Amygdala (tissue), 56 donors: ENCODE measurements around the gene TSPAN8.
"Not testable (repeated sequence)": the region's sequence is repeated elsewhere in the genome, so short reads cannot be mapped to it uniquely, and the experiment has no call there.

Experiments
- DNase-seq, 56 donors: peaks; one replicate each; lab custom pipeline; 2025; lab: John Stamatoyannopoulos, UW

TSPAN8 gene

DNA sequence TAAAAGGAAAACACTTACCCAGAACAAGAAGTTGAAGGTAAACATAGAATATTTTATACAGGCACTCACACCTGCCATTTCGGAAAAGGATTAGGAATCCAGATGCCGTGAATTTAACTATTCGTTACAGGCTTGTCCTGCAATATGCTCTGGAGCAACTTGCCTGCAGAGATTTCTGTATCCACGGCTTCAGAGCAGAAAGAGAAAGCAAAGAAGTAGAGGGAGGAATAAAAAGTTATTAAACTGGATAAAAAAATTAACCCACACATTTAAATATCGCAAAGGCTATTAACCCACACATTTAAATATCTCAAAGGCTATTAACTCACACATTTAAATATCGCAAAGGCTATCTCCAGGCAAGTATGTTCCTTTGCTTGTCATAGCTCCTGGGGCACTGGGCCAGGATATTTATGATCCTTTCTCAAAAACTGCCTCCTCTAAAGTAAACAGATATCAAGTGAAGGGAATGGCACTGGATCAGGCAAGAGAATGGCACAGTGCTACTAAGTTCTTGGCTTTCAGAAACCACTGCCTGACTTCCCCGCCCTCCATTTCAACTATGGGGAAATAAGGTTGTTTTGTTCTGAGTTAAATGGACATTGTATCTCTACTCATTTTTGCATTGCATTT is at the start of gene TSPAN8:
TSS of gene TSPAN8 (minus strand) at position 399 of the 633 bp plus-strand sequence. CDS start at position 78, 321 bp downstream.
- no peak for DNase-seq

GRCh38 chr12:71201136-71201679 is 43.4 kb upstream of the TSPAN8 start:
- no peak for DNase-seq

DNA sequence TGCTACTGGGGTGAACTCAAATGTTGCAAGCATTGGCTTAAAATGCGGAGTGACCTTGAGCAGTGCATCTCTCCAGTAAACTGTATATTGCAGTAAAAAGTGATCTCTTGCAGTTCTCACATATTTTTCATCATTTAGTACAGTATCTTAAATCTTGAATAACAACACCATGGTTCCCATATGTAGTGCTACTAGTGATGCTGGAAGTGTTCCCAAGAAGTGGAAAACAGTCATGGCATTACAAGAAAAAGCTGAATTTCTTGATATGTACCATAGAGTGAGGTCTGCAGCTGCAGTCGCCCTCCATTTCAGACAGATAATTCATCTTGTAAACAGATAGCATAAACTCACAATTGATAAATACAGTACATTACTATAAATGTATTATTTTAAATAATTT is 42.9 kb upstream of the TSPAN8 start:
- DNase-seq: no peak

- DNase-seq: no peak
Observed at GRCh38 chr12:71197460-71197859, 39.7 kb upstream of the TSPAN8 start.

DNA sequence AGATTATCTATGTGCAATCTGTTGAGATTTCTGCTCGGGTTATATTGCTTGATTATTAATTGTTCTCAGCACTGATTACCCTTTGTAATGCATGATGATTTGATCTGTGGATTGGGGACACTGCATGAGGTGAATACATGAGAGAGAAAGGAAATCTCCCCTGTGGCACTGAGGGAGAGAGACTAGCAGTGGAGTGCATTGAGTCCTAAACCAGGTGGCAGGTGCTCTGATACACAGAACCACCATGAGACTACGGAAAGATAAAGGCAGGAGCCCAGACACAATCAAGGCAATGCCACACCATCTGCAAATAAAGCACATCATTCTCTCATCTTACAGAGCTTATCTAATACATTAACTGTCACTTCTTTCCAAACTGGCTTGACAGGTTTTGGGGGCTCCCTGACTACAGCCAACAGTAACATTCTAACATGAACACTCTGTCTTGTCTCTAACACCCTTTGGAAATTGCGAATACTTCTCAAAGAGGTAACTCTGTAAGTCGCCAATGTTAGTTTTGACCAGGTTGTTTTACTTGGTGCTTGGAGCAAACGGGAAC is 37.6 kb upstream of the TSPAN8 start:
- no peak for DNase-seq

GRCh38 chr12:71194657-71195056 is 36.9 kb upstream of the TSPAN8 start:
- DNase-seq: no peak

- no peak for DNase-seq
Observed at GRCh38 chr12:71193041-71193440, 35.2 kb upstream of the TSPAN8 start.

GRCh38 chr12:71191509-71192196 is 33.9 kb upstream of the TSPAN8 start:
- no peak for DNase-seq

DNA sequence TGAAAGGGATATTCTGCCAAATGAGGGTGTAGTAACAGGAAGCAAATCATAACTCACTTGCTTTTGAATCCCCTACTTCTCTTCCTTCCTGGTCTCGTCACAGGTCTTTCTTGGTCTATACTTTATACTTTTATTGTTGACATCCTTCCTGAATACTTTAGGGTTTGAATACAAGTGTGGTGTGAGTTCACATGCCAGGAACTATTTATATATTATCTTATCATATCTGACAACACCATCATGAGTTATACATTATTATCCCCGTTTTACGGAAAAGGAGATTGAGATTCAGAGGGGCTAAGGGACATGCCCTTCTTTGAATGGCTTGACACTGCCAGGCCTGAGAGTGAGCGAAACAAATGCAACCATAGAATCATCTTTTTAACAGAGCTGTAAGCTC is 33.0 kb upstream of the TSPAN8 start:
- no peak for DNase-seq

DNA sequence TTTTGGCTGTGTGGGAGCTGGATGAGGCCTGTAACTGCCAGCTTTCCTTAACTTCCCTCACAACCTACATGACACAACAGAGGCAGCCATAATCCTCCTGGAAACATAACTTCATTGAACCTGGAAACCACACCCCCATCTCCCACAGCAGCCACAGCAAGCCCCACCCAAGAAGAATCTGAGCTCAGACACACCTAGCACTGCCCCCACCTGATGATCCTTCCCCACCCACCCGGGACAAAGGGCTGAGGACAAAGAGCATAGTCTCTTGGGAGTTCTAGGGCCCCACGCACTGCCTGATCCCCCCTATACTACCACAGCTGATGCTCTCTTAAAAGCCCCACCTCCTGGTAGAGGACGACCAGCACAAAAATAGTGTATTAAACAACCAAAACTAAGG is 29.6 kb upstream of the TSPAN8 start:
- no peak for DNase-seq

GRCh38 chr12:71186571-71187288 is 28.9 kb upstream of the TSPAN8 start:
- no peak for DNase-seq

DNA sequence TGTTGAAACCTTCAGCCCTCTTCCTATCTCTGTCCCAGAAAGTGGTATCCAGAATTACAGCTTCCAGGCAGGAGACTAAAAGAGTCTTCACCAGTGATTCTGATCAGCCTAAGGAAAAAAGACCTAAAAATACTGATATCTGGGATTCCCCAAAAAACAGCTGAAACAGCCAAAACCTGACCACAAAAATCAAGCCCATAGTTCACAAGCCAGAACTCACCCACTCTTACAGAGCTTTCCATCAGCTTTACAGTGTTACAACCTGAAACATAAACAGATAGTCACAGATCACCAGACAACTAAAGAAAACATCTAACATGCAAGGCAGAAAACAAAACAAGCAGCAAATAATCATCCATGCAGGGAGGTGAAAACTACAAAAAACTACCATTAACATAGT is 26.0 kb upstream of the TSPAN8 start:
- DNase-seq: no peak

DNA sequence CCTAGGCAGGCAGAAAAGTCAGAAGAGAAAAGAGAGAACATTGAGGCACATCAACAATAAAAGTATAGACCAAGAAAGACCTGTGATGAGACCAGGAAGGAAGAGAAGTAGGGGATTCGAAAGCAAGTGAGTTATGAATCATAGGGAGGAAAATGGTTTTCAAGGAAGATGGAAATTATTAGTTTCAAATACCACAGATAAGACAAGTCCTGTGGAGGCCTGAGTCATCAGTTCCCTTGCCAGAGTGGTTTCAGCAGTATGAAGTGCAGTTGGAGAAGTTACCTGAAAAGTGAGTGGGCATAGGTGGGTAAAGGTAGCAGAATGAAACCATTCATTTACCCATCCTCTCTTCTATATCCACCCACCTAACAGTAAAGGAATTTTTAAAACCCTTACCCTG is 25.2 kb upstream of the TSPAN8 start:
- DNase-seq: no peak

- no peak for DNase-seq
Observed at GRCh38 chr12:71178162-71178561, 20.4 kb upstream of the TSPAN8 start.

- no peak for DNase-seq
Observed at GRCh38 chr12:71174825-71175224, 17.0 kb upstream of the TSPAN8 start.

GRCh38 chr12:71174146-71174545 is 16.3 kb upstream of the TSPAN8 start:
- DNase-seq: no peak

- no peak for DNase-seq
Observed at GRCh38 chr12:71170456-71170855, 12.7 kb upstream of the TSPAN8 start.

DNA sequence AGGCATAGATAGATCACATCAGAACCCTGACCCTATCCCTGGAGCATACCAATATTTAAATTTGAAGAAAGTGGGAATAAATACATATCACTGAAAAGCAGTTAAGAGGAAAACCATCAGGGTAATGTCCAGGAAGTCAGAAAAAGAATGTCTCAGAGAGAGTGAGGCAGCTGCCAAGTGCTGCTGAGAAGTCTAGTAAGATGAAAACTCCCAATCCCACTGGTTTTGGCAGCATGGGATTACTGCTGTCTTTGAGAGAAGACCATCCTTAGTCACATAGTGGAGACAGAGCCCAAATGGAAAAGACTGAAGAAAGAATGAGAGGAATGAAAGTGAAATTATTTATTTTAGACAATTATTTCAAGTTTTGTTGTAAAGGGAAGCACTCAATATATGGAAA is 11.5 kb upstream of the TSPAN8 start:
- DNase-seq: no peak

DNA sequence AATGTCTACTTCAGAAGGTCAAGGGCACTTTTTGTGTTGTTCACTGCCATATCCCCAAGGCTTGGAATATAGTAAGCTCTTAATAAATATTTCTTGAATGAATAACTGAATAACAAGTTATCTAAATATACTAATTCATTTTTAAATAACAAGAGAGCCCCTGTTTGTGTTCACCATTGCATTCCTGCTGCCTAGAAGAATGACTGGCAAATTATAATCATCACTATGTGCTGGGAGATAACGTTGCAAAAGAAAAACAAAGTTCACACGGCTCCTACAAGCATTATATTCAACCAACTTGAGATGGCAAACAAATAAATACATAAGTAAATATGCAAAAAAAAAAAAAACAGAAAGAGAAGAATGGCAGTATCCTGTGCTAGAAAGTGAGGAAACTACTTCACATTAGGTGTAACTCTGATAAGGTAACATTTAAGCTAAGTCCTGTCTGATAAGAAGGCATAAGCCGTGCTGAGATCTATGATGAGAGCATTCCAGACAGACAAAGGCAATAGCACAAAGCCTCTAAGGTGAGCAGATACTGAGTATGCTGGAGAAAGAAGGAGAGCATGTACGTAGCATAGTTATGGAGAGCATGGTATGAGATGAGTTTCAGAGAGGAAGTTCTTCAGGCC is 9.2 kb upstream of the TSPAN8 start:
- DNase-seq: no peak

GRCh38 chr12:71166280-71166679 is 8.5 kb upstream of the TSPAN8 start:
- no peak for DNase-seq

DNA sequence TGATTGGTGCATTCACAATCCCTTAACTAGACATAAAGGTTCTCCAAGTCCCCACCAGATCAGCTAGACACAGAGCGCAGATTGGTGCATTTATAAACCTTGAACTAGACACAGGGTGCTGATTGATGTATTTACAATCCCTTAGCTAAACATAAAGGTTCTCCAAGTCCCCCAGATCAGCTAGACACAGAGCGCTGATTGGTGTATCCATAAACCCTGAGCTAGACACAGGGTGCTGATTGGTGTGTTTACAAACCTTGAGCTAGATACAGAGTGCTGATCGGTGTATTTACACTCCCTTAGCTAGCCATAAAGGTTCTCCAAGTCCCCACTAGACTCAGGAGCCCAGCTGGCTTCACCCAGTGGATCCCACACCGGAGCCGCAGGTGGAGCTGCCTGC is 8.0 kb upstream of the TSPAN8 start:
- DNase-seq: not testable (repeated sequence)
